ENCODE measurements around the gene PLAGL2.

GRCh38 chr20:32191422-32191821 is 16.1 kb downstream of the PLAGL2 start:
- TF ChIP-seq RXRA (IDR thresholded peaks at IDR 0.05; ENCODE audit: insufficient read depth, low read depth, low read length): no peak
- no peak for TF ChIP-seq CHD2 (IDR thresholded peaks at IDR 0.05; ENCODE audit: low read length)
- no peak for TF ChIP-seq CTCF (IDR thresholded peaks at IDR 0.05; ENCODE audit: control extremely low read depth in 1 of 3, insufficient read depth in 1 of 3, low read depth in 1 of 3, low read length in 3 of 3)
- TF ChIP-seq RAD21 (IDR thresholded peaks at IDR 0.05 in 1 of 2, conservative IDR thresholded peaks at IDR 0.05 in 1 of 2; ENCODE audit: low read depth in 2 of 2, low read length in 2 of 2): no peak

Data from H1 (cell line).